Central memory CD4-positive, alpha-beta T cell (primary cell): ENCODE results near the gene NEURL1.
"Not testable (repeated sequence)": the region's sequence is repeated elsewhere in the genome, so short reads cannot be mapped to it uniquely, and the experiment has no call there.

Experiments
- DNase-seq: peaks from one replicate; pipeline ENCODE4 v3.0.0; 2022

Gene NEURL1

GRCh38 chr10:103463499-103463898, 30.0 kb upstream of the NEURL1 start:
- no peak for DNase-seq

GRCh38 chr10:103465411-103466179, 27.9 kb upstream of the NEURL1 start:
- no peak for DNase-seq

GRCh38 chr10:103466734-103467133, 26.8 kb upstream of the NEURL1 start:
- DNase-seq, result no peak

GRCh38 chr10:103467406-103467805, 26.1 kb upstream of the NEURL1 start:
- DNase-seq, result no peak

- DNase-seq, result no peak
Measured at GRCh38 chr10:103469201-103469600, 24.3 kb upstream of the NEURL1 start.

DNA sequence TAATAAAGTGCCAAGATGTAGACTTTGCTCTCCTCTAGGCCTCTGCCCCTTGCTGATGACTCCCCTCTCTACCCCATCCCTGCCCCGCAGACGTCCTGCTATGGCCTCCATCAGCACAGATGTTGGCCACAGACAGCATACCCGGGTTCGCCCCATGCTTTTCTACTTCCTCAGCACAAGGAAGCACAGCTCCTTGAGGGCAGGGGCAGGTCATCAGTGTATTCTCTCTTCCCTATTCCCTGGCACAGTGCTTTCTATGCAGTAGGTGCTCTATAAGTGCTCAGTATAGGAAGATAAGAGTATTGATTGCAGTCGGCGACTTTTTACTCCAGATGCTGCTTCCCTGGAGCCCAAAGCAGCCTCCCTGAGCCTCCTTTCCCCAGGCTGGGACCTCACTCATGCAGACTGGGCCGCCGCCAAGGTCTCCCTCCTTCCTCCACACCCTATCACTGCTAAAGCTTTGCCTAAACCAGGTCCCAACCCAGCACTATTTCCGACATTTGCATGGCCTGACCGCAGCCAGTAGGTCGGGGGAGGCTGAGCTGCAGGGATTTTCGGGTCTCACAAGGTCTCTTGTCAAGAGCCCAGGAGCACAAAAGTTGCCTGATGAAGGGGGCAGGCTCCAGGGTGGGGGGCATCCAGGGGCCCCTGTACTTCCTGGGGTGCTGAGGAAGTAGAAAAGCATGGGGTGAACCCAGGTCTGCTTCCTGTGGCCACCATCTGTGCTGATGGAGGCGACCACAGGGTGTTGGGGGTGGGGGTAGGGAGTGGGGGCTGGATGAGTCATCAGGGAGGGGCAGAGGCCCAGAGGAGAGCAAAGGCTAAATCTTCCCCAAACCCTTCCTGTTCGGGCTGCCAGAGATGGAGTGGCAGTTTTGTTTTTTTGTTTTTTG, 22.5 kb upstream of the NEURL1 start:
- peak; percentile 67 for DNase-seq

- DNase-seq, result no peak
Measured at GRCh38 chr10:103472005-103472404, 21.5 kb upstream of the NEURL1 start.

DNA sequence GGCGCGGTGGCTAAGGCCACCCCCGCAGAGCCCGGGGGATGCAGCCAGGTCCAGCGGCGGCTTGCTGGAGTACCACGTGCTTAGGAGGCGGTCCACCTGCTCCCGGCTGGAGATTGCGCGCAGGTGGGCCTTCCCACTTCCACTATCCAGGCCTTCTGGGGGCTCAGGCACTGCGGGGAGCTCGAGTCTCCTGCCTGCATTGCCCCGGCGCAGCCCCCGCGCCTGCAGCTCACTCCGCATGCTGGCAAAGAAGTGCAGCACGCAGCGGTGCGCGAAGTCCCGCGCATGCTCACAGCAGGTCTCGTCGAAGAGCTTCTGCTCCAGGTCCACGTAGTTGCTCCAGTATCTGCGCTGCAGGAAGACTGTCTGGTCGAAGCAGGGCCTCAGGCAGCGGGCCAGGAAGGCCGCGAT, 20.2 kb upstream of the NEURL1 start:
- no peak for DNase-seq

DNA sequence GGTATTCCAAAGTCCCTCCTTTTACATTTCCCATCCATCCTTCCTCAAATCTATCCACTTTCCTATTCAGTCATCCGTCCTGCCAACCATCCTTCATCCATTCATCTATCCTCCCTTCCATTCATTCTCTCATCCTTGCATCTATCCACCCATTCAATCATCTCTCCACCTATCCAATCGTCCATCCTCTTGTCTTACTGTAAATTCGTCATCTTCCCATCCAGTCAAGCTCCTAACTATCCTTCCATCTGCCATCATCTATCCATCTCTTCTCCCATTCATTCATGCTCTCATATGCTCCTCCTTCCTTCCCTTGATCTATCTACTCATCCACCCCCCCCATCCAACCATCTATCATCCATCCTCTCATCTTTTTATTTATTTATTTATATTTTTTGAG, 19.4 kb upstream of the NEURL1 start:
- no peak for DNase-seq

GRCh38 chr10:103475437-103475836, 18.1 kb upstream of the NEURL1 start:
- DNase-seq, result no peak

GRCh38 chr10:103476046-103476768, 17.3 kb upstream of the NEURL1 start:
- DNase-seq, result no peak

DNA sequence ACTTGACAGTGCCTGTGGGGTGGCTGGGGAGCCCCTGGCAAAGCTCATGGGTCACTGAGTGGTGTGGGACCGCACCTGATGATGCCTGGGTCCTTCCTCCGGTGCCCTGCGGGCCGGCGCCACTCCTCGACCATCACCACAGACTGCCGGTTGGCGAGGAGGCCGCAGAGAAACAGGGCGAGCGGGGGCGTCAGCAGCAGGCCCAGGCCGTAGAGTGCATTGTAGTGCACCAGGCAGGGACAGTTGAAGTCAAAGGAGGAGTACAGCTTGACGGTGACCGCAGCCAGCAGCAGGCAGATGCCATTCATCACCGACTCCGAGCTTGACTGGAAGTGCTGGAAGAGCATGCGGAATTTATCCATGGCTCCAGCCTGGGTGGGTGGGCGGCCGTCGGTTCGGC, 14.8 kb upstream of the NEURL1 start:
- no peak for DNase-seq

DNA sequence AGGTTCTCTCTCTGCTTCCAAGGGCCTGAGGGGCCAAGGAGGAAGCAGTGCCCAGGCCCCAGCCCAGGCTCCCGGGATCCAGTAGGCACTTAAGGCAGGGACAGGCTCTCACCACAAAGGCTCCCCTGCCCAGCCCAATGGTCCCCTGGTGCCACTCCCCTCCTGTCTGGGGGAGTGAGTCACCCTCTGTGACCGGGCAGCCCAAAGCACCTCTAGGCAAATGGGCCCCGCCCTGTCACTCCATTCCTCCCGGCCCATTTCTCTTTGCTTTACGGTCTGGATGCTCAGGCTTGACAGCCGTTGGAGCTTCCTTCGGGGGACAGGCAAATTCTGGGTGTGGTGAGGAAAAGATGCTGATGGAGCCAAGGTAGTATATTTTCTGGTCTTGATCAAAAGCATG, 14.4 kb upstream of the NEURL1 start, which contains the start of gene CALHM3:
Gene CALHM3, minus strand, starts transcription at position 106 of the 400 bp plus-strand sequence. CDS start 208 bp downstream, outside the sequence.
- no peak for DNase-seq

- no peak for DNase-seq
Measured at GRCh38 chr10:103480521-103480920, 13.0 kb upstream of the NEURL1 start.

GRCh38 chr10:103481974-103482531, 11.5 kb upstream of the NEURL1 start:
- peak; percentile 63 for DNase-seq

- DNase-seq, result not testable (repeated sequence)
Measured at GRCh38 chr10:103486635-103487409, 6.7 kb upstream of the NEURL1 start.

GRCh38 chr10:103487410-103487708, 6.1 kb upstream of the NEURL1 start:
- DNase-seq, result no peak

- no peak for DNase-seq
Measured at GRCh38 chr10:103490986-103491314, 2.6 kb upstream of the NEURL1 start.

DNA sequence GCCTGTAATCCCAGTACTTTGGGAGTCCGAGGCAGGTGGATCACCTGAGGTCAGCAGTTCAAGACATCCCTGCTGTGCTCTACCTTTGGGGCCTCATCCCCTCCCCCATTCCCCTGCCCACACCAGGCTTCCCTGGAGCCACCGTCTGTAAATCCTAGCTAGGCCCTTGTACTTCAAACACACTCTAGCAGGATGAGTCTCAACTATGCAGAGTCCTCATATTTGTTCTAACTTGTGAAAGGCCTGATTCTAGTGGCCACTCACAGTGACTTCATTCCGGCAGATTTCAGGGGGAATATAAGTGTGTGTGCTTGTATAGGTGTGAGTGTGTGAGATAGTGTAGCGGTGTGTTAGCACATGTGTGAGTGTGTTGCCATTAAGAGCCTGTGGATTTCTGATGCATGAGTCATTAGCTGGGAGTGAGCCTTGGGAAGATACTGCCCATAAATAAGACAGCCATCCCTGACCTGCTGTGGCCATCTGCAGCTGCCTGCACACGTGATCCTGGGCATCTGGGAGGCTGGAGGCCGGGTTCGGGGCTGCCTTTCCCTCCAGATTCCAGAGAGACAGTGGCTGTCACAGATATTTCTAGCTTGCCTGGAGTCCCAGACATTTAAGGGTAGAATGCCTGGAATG, 1.7 kb upstream of the NEURL1 start:
- DNase-seq, result no peak

- DNase-seq, result no peak
Measured at GRCh38 chr10:103492655-103493261, 747 bp upstream of the NEURL1 start.
